HG02970 (cell line): ENCODE results near the gene MTX1.
"Not testable (repeated sequence)": the region's sequence is repeated elsewhere in the genome, so short reads cannot be mapped to it uniquely, and the experiment has no call there.

Experiments used
- ATAC-seq: cut with Tn5 transposase; IDR thresholded peaks from one replicate; pipeline ENCODE4 v1.9.1; 2021; ENCODE audit warnings: mild to moderate bottlenecking, moderate library complexity, moderate number of reproducible peaks; ENCODE audit not compliant: unreplicated experiment, low FRiP score

The MTX1 gene

DNA sequence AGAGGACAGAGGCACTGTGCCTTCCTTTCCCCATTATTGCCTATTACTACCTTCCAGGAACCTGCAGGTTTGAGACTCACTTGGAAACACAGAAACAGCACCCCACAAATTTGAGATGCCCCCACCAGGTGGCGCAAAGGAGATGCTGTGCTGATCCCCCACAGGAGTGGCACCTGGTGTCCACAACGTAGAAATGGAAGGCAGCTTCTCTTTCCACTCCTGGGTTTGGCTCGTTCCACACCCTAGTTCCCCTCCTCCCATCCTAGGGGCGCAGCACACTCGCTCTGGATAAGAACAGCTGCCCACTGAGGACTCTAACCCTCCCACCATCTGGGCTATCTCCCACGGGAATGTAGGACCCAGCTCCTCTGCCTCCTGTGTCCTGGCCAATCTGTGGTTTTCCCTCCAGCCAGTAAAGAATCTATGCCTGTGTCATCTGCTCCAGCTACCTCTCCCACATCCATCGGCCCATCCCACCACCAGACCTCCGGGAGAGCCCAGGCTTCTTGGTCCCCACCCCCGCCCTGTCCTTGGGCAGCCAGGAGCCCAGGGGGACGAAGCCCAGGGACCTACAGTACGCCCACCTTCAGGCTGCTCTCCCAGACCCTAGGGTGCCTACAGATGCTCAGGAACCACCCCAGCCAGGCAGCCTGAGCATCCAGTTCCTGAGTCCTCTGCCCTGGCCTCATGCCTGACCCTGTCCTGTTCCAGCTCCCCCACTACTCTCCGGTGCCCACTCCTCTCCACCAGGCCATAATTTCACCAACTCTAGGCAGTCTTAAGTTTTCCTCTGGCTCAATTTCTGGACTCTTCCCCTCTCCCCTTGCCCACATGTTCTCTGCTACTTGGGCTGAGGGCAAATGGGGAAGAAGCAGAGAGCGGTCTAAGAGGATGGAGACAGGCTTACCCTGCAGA is 1.3 kb upstream of the MTX1 start:
- ATAC-seq: no peak

GRCh38 chr1:155207806-155208540 is 522 bp upstream of the MTX1 start, which contains the start of gene THBS3:
TSS of gene THBS3 (minus strand) at chr1:155207897. CDS start at chr1:155207876, 21 bp downstream.
- ATAC-seq: no peak

DNA sequence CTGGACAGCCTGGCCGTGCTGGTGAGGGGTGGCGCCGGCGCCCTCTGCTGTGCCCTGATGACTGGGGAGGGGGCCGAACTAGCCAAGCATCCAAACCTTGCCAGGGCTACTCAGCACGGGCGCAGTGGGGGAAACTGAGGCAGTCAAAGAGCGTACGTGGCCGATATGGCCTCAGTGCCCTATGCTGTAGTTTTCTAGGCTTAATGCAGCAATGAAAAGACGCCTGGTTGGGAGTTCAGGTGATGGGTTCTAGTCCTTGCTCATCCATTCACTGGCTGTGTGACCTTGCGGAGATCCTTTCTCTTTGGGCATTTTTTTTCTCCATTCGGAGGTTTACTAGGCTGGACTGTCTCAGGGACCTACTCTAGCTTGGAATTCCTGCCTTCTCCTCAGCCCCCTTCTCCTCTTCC is 822 bp downstream of the MTX1 start:
- ATAC-seq: no peak

GRCh38 chr1:155210314-155211104 is 2.0 kb downstream of the MTX1 start:
- ATAC-seq: no peak

- not testable (repeated sequence) for ATAC-seq
These were observed 3.0 kb downstream of the MTX1 start for GRCh38 chr1:155211381-155212050.

DNA sequence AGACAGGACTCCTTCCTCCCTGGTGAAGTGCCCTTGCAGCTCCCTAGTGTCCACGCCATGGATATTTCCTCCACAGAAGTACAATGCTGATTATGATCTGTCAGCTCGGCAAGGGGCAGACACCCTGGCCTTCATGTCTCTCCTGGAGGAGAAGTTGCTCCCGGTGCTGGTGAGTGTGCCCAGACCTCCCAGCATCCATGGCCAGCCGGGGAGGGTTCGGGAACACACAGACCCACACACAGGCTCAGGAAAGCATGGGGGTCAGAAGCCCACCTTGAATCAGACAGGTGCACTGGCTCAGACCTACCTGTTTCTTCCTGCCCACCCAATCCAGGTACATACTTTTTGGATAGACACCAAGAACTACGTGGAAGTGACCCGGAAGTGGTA is 3.6 kb downstream of the MTX1 start:
- not testable (repeated sequence) for ATAC-seq

GRCh38 chr1:155214702-155215101 is 6.2 kb downstream of the MTX1 start:
- not testable (repeated sequence) for ATAC-seq

- no peak for ATAC-seq
These were observed 10.5 kb downstream of the MTX1 start for GRCh38 chr1:155218854-155219591.

- ATAC-seq: no peak
These were observed 11.1 kb downstream of the MTX1 start for GRCh38 chr1:155219592-155220031.

DNA sequence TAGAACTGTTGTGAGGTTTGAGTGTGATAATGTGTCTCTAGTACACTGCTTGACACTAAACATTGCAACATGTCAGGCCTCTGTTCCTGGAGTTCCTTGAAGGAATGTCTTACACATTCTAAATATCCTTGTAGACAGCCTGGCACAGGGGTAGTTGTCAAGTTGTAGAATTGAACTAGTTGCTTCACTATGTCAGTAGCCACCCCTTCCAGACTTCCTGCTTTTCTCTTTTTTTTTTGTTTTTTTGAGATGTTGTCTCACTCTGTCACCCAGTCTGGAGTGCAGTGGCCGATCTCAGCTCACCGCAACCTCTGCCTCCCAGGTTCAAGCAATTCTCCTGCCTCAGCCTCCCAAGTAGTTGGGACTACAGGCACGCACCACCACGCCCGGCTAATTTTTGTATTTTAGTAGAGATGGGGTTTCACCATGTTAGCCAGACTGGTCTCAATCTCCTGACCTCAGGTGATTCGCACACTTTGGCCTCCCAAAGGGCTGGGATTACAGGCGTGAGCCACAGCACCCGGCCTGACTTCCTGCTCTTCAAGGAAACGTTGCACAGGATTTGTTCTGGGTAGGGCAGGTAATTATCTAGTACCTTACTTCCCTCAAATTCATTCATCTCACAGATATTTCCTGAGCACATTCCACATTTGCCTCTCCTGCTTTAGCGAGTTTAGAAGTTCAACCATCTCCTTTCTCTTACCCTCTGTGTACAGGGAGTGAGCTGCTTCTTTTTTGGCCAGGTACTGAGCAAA is 11.9 kb downstream of the MTX1 start:
- ATAC-seq: not testable (repeated sequence)

GRCh38 chr1:155223047-155223446 is 14.6 kb downstream of the MTX1 start:
- ATAC-seq: no peak

DNA sequence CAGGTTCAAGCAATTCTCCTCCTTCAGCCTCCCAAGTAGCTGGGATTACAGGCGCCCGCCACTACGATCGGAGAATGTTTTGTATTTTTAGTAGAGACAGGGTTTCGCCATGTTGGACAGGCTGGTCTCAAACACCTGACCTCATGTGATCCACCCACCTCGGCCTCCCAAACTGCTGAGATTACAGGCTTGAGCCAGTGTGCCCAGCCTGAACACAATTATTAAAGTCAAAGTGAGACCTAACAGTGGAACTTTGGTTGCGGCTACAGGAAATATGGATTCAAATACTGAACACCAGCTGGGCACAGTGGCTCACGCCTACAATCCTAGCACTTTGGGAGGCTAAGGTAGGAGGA is 16.9 kb downstream of the MTX1 start:
- ATAC-seq: not testable (repeated sequence)

DNA sequence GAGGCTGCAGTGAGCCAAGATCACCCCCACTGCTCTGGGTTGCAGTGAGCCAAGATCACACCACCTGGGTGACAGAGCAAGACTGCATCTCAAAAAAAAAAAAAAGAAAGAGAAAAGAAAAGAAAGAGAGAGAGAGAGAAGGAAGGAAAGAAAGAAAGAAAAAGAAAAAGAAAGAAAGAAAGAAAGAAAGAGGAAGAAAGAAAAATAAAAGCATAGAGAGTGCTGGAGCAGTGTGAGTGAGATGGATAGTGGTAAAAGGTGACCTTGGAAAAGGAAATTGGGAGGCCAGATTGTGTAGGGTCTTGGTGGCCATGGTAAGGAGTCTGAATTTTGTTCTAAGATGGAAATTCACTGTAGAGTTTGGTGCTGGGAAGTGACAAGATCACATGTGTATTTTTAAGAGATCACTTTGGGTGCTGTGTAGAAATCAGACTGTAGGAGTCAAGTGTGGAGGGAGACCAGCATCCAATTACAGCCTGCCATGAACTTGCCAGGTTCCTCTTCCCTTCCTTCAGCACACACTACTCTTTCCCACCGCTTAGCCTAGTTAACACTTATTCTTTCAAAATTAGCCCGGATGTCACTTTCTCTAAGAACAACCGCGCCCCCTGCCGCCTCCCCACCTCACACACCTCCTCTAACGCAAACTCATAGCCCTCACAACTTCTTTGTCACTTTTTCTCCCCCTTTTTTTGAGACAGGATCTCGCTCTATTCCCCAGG is 17.9 kb downstream of the MTX1 start:
- ATAC-seq: no peak

GRCh38 chr1:155226910-155227260 is 18.4 kb downstream of the MTX1 start:
- ATAC-seq: no peak

DNA sequence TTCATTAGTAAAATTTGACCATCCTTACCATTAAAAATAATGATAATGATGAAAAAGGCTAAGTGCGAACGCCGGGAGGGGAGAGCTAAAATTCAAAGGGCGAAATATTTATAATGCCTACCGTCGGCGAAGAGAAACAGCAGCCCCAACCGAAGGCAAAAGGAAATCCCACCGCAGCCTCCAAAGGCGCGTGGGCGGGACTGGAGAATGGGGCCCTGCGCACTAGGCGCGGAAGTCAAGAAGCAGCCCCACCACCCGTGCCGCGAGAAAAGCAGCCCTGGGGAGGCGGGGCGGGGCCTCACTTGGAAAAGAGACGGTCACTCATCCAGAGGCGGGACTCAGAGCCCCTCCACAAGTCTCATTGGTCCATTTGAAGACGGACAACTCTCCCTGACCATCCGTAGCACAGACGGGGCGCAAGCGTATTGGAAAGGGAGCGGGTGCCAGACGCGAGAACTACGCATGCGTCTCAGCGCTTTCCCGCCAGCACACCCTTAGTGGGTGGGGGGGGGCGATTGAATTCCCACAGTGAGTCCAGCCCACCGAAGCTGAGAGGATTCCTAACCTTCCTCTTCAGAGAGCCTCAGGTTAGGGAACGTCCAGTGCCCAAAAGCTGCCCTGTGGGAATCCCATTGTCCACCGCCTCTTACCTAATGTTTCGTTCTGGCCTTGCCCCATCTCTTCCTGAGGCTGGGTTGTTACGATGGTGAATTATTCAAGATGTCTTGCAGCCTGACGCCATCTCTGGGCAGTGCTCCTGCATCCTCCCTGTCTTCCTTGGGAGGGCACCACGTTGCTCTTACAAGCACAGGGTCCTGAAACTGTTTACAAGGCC is 19.0 kb downstream of the MTX1 start:
- peak; percentile 97 for ATAC-seq

DNA sequence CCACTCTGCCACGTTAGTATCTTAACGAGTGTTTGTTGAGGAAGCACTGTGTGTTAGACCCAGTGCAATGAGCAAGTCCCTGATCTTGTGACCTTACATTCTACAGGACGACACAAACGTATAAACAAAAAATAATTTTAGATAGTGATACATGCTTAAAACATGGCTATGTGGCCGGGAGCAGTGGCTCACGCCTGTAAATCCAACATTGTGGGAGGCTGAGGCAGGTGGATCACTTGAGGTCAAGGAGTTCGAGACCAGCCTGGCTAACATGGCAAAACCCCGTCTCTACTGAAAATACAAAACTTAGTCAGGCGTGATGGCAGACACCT is 19.6 kb downstream of the MTX1 start:
- ATAC-seq: no peak

DNA sequence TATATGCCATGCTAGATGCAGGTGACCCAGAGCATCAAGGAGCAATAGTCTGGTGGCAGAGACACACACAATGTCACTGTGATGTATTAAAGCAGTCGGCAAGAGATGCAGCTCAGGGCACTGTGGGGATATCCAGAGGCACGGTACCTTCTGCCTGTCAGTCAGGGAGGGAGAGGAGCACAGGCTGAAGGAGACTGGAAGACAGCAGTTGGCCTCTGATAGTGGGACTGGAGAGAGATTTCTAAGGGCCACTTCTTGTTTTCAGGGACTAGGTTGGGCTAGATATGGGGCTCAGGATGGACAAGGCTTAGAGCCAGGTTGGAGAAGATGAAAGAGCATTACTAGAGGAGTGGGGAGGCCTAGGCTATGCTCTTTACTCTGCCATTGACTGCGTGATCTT is 22.8 kb downstream of the MTX1 start:
- not testable (repeated sequence) for ATAC-seq
